ENCODE results near the gene POLE.

The POLE gene

DNA sequence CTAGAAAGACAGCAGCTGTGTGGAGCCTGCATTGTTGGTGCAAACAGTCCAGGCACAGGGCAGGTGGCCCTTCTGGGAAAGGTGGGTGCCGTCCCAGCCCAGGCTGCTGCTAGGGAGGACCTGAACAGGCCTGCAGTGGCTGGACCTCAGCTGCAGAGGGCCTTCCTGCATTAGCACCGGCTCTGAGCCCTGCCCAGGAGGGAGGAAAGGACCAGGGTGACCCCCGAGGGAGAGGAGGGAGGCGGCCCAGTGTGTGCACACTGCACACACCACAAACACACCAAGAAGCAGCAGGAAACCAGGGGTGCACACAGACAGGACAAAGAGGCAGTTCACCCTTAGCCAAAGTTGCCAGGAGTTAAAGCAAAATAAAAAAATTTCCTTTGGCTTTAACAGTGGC, 15.5 kb upstream of the POLE start:
- TF ChIP-seq NFIC (IDR thresholded peaks at IDR 0.05) (no peak), CREB1 (IDR thresholded peaks at IDR 0.05; ENCODE audit: low read depth) (no peak), TAF1 (IDR thresholded peaks at IDR 0.05; ENCODE audit: low read depth) (no peak), ZBTB7A (IDR thresholded peaks at IDR 0.05; ENCODE audit: low read depth) (no peak), YY1 (IDR thresholded peaks at IDR 0.05; ENCODE audit: low read depth) (no peak), RAD21 (IDR thresholded peaks at IDR 0.05; ENCODE audit: low read depth) (no peak), TCF12 (IDR thresholded peaks at IDR 0.05; ENCODE audit: low read depth) (no peak)
- TF ChIP-seq, protein P1, sequence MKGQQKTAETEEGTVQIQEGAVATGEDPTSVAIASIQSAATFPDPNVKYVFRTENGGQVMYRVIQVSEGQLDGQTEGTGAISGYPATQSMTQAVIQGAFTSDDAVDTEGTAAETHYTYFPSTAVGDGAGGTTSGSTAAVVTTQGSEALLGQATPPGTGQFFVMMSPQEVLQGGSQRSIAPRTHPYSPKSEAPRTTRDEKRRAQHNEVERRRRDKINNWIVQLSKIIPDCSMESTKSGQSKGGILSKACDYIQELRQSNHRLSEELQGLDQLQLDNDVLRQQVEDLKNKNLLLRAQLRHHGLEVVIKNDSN (IDR thresholded peaks at IDR 0.05) = no peak

DNA sequence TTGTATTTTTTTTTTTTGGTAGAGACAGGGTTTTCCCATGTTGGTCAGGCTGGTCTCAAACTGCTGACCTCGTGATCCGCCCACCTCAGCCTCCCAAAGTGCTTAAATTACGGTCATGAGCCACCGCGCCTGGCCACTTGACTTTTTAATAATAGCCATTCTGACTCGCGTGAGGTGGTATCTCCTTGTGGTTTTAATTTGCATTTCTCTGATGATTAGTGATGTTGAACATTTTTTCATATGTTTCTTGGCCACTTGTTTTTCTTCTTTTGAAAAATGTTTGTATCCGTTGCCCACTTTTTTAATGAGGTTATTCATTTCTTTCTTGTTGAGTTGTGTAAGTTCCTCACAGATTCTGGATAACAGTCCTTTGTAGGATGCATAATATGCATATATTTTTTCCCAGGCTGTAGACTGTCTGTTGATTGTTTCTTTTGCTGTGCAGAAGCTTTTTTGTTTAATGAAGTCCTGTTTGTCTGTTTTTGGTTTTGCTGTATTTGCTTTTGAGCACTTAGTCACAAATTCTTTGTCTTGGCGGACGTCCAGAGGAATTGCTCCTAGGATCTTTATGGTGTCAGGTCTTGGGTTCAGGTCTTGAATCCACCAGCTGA, 13.2 kb upstream of the POLE start:
- no peak for TF ChIP-seq TCF12 (IDR thresholded peaks at IDR 0.05; ENCODE audit: low read depth)
- TF ChIP-seq EGR1 (IDR thresholded peaks at IDR 0.05) = no peak
- TF ChIP-seq TEAD4 (IDR thresholded peaks at IDR 0.05) = no peak
- TF ChIP-seq, protein P2, sequence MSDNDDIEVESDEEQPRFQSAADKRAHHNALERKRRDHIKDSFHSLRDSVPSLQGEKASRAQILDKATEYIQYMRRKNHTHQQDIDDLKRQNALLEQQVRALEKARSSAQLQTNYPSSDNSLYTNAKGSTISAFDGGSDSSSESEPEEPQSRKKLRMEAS (IDR thresholded peaks at IDR 0.05) = no peak
- TF ChIP-seq, protein P3, sequence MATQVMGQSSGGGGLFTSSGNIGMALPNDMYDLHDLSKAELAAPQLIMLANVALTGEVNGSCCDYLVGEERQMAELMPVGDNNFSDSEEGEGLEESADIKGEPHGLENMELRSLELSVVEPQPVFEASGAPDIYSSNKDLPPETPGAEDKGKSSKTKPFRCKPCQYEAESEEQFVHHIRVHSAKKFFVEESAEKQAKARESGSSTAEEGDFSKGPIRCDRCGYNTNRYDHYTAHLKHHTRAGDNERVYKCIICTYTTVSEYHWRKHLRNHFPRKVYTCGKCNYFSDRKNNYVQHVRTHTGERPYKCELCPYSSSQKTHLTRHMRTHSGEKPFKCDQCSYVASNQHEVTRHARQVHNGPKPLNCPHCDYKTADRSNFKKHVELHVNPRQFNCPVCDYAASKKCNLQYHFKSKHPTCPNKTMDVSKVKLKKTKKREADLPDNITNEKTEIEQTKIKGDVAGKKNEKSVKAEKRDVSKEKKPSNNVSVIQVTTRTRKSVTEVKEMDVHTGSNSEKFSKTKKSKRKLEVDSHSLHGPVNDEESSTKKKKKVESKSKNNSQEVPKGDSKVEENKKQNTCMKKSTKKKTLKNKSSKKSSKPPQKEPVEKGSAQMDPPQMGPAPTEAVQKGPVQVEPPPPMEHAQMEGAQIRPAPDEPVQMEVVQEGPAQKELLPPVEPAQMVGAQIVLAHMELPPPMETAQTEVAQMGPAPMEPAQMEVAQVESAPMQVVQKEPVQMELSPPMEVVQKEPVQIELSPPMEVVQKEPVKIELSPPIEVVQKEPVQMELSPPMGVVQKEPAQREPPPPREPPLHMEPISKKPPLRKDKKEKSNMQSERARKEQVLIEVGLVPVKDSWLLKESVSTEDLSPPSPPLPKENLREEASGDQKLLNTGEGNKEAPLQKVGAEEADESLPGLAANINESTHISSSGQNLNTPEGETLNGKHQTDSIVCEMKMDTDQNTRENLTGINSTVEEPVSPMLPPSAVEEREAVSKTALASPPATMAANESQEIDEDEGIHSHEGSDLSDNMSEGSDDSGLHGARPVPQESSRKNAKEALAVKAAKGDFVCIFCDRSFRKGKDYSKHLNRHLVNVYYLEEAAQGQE (IDR thresholded peaks at IDR 0.05; ENCODE audit: low read depth) = no peak
- TF ChIP-seq EP300 (IDR thresholded peaks at IDR 0.05; ENCODE audit: borderline replicate concordance) = no peak

DNA sequence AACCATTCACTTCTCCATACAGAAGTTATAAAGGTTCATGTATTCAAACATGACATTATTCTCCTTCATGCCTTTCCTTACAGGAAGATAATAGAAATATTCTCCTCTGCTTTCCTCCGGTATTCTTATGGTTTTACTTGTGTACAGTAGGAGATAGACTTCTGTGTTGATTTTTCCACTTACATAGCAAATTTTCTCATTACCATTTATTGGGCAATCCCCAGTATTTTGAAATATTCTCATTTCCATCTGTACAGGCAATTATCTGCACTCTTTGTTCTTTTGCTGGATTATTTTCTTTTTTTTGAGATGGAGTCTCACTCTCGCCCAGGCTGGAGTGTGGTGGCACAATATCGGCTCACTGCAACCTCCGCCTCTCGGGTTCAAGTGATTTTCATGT, 11.2 kb upstream of the POLE start:
- TF ChIP-seq FOXM1 (IDR thresholded peaks at IDR 0.05; ENCODE audit: borderline replicate concordance, low read depth) (no peak), YY1 (IDR thresholded peaks at IDR 0.05; ENCODE audit: low read depth) (no peak), TAF1 (IDR thresholded peaks at IDR 0.05; ENCODE audit: low read depth) (no peak), TEAD4 (IDR thresholded peaks at IDR 0.05) (no peak), CREB1 (IDR thresholded peaks at IDR 0.05; ENCODE audit: low read depth) (no peak), EGR1 (IDR thresholded peaks at IDR 0.05) (no peak), EP300 (IDR thresholded peaks at IDR 0.05; ENCODE audit: borderline replicate concordance) (no peak)
- TF ChIP-seq, protein P1 (IDR thresholded peaks at IDR 0.05) = no peak

DNA sequence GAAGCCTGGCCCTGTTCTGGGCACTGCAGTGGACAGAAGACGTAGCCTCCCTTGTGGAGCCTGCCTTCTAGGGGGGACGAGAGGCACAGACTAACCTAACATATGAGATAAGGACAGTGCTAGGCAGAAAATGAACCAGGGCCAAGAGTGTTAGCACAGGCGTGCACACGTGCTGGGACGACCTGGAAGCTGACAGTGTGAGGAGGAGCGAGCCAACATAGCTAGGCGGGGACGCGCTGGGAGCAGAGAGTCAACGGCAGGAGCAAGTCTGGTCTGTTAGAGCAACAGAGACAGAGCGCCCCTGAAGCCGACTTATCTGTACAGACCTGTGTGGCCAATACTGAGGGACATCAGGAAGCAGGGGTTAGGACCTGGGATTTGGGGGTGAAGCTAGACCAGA, 8.3 kb upstream of the POLE start:
- TF ChIP-seq, protein P3 (IDR thresholded peaks at IDR 0.05; ENCODE audit: low read depth) = no peak
- no peak for TF ChIP-seq CREB1 (IDR thresholded peaks at IDR 0.05; ENCODE audit: low read depth)
- TF ChIP-seq CEBPB (IDR thresholded peaks at IDR 0.05) = no peak
- no peak for TF ChIP-seq TEAD4 (IDR thresholded peaks at IDR 0.05)
- TF ChIP-seq, protein P2 (IDR thresholded peaks at IDR 0.05) = no peak
- TF ChIP-seq ZBTB7A (IDR thresholded peaks at IDR 0.05; ENCODE audit: low read depth) = no peak
- TF ChIP-seq FOXM1 (IDR thresholded peaks at IDR 0.05; ENCODE audit: borderline replicate concordance, low read depth) = no peak
- TF ChIP-seq, protein P1 (IDR thresholded peaks at IDR 0.05) = no peak
- TF ChIP-seq EP300 (IDR thresholded peaks at IDR 0.05; ENCODE audit: borderline replicate concordance) = no peak
- no peak for TF ChIP-seq TCF12 (IDR thresholded peaks at IDR 0.05; ENCODE audit: low read depth)
- TF ChIP-seq TAF1 (IDR thresholded peaks at IDR 0.05; ENCODE audit: low read depth) = no peak
- no peak for TF ChIP-seq RAD21 (IDR thresholded peaks at IDR 0.05; ENCODE audit: low read depth)

DNA sequence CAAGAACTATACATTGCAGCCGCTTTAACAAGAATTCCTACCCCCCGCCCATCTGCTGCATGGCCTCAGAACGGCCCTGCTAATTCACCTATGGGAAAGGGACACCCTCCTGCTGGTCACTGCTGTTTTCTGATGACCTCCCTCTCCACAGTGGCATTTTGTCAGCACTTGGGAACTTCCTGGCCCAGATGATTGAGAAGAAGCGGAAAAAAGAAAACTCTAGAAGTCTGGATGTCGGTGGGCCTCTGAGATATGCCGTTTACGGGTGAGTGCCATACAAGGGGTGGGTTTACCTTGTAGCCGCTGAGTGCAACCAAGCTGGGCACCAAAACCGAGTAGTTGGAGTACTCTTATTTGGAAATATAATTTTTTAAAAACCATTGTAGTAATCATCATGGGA, 3.0 kb upstream of the POLE start:
- TF ChIP-seq NFIC (IDR thresholded peaks at IDR 0.05) (no peak), EGR1 (IDR thresholded peaks at IDR 0.05) (no peak), CEBPB (IDR thresholded peaks at IDR 0.05) (no peak), TEAD4 (IDR thresholded peaks at IDR 0.05) (no peak), TCF12 (IDR thresholded peaks at IDR 0.05; ENCODE audit: low read depth) (no peak), FOXM1 (IDR thresholded peaks at IDR 0.05; ENCODE audit: borderline replicate concordance, low read depth) (no peak), YY1 (IDR thresholded peaks at IDR 0.05; ENCODE audit: low read depth) (no peak), TAF1 (IDR thresholded peaks at IDR 0.05; ENCODE audit: low read depth) (no peak), CREB1 (IDR thresholded peaks at IDR 0.05; ENCODE audit: low read depth) (no peak), RAD21 (IDR thresholded peaks at IDR 0.05; ENCODE audit: low read depth) (no peak), ZBTB7A (IDR thresholded peaks at IDR 0.05; ENCODE audit: low read depth) (no peak), EP300 (IDR thresholded peaks at IDR 0.05; ENCODE audit: borderline replicate concordance) (no peak)
- TF ChIP-seq, protein P1 (IDR thresholded peaks at IDR 0.05) = no peak
- TF ChIP-seq, protein P2 (IDR thresholded peaks at IDR 0.05) = no peak
- TF ChIP-seq, protein P3 (IDR thresholded peaks at IDR 0.05; ENCODE audit: low read depth) = no peak

Measured in Ishikawa (cell line).